ENCODE data around the gene CGNL1. TPM values are rescaled to one million over a fixed set of nuclear protein-coding genes. Genes with fewer than 3 reads are reported as not detected.

The CGNL1 gene
- total RNA-seq, 4 donors from 2014 or later, result 40.7 to 74.4 (median 56.0) TPM

GRCh38 chr15:57595011-57595866, 218.9 kb downstream of the CGNL1 start:
- Histone ChIP-seq H3K4me1 (peaks cover 5 to 22% of the 10 kb centered on the region in 2 donors), H3K36me3 (no peaks in the 10 kb centered on the region), H3K9me3 (no peaks in the 10 kb centered on the region), H3K27me3 (no peaks in the 10 kb centered on the region), H3K27ac (peak overlapping the region in 1 of 3 donors; percentile 56), H3K4me3 (replicated peaks in 1 of 3) (no peak overlapping the region)
- intact Hi-C loops (cut with DNase I), result no loop called here
- WGBS, 2 donors, result 83 to 85% methylated on average over 9 of the region's 9 CpGs
- no peak for TF ChIP-seq POLR2A (IDR thresholded peaks at IDR 0.05)
- DNase-seq, result no peak

- H3K36me3 ChIP-seq, result no peaks in the 10 kb centered on the region
- no peaks in the 10 kb centered on the region for H3K27me3 ChIP-seq
- intact Hi-C loops (cut with DNase I), result no loop called here
- no peak overlapping the region for H3K4me3 ChIP-seq (replicated peaks in 1 of 3)
- TF ChIP-seq, protein P1, sequence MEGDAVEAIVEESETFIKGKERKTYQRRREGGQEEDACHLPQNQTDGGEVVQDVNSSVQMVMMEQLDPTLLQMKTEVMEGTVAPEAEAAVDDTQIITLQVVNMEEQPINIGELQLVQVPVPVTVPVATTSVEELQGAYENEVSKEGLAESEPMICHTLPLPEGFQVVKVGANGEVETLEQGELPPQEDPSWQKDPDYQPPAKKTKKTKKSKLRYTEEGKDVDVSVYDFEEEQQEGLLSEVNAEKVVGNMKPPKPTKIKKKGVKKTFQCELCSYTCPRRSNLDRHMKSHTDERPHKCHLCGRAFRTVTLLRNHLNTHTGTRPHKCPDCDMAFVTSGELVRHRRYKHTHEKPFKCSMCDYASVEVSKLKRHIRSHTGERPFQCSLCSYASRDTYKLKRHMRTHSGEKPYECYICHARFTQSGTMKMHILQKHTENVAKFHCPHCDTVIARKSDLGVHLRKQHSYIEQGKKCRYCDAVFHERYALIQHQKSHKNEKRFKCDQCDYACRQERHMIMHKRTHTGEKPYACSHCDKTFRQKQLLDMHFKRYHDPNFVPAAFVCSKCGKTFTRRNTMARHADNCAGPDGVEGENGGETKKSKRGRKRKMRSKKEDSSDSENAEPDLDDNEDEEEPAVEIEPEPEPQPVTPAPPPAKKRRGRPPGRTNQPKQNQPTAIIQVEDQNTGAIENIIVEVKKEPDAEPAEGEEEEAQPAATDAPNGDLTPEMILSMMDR (IDR thresholded peaks at IDR 0.05), result no peak
- no peak for TF ChIP-seq POLR2A (IDR thresholded peaks at IDR 0.05)
- no peaks in the 10 kb centered on the region for H3K9me3 ChIP-seq
- H3K4me1 ChIP-seq, result peaks cover 2 to 13% of the 10 kb centered on the region in 2 donors
- no peak for DNase-seq
- peak overlapping the region in 1 of 3 donors; percentile 56 for H3K27ac ChIP-seq
- 85 to 92% methylated on average over 8 of the region's 8 CpGs for WGBS, 2 donors
Measured at GRCh38 chr15:57596301-57596855, 220.1 kb downstream of the CGNL1 start.

DNA sequence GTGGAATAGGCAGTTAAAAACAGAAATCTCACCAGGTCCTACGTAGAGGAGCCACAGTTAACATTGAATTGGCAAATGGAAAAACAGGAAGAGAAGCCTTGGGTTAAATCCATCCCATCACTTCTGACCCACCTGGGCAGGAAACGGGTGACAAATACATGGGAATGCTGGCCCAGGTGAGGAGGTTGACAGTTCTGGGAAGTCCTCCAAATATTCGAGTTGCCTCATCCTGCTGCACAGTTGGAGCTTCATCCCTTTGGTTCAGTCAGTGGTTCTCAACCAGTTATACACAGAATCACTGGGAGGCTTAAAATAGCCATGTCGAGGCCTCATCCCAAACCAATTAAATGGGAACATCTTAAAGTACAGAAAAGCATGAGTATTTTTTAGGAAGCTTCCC, 220.7 kb downstream of the CGNL1 start:
- Histone ChIP-seq H3K4me3 (replicated peaks in 1 of 3) (no peak overlapping the region), H3K27me3 (no peaks in the 10 kb centered on the region), H3K4me1 (peaks cover 0 to 10% of the 10 kb centered on the region in 2 donors), H3K9me3 (no peaks in the 10 kb centered on the region), H3K36me3 (no peaks in the 10 kb centered on the region), H3K27ac (peak overlapping the region in 1 of 3 donors; percentile 56)
- intact Hi-C loops (cut with DNase I), result no loop called here
- WGBS, 2 donors, result 76 to 77% methylated on average over 4 of the region's 4 CpGs
- TF ChIP-seq POLR2A (IDR thresholded peaks at IDR 0.05), result no peak
- TF ChIP-seq, protein P1 (IDR thresholded peaks at IDR 0.05), result no peak
- DNase-seq, result no peak

DNA sequence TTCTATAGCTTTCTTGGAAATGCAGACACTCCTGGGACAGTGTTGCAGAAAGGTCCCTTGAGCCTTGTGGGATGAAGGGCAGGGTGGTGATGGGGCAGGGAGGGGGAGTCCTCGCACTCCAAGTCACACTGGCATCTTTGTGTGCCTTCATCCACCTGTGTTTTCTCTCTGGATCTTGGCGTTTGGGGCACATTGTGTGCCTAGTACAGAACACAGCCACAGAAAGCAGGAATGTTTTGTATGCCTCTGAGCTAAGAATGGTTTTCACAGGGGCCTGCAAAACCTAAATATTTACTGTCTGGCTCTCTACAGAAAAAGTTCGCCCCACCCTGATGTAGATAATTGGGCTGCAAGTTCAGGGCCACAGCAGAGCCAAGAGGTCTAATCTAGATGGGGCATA, 221.1 kb downstream of the CGNL1 start:
- H3K4me1 ChIP-seq, result peaks cover 0 to 10% of the 10 kb centered on the region in 2 donors
- H3K4me3 ChIP-seq (replicated peaks in 1 of 3), result no peak overlapping the region
- no peak for TF ChIP-seq POLR2A (IDR thresholded peaks at IDR 0.05)
- TF ChIP-seq, protein P1 (IDR thresholded peaks at IDR 0.05), result no peak
- H3K9me3 ChIP-seq, result no peaks in the 10 kb centered on the region
- H3K27me3 ChIP-seq, result no peaks in the 10 kb centered on the region
- DNase-seq, result no peak
- no peak overlapping the region for H3K27ac ChIP-seq
- intact Hi-C loops (cut with DNase I), result no loop called here
- H3K36me3 ChIP-seq, result no peaks in the 10 kb centered on the region
- WGBS, 2 donors, result 93 to 96% methylated on average over 3 of the region's 3 CpGs

DNA sequence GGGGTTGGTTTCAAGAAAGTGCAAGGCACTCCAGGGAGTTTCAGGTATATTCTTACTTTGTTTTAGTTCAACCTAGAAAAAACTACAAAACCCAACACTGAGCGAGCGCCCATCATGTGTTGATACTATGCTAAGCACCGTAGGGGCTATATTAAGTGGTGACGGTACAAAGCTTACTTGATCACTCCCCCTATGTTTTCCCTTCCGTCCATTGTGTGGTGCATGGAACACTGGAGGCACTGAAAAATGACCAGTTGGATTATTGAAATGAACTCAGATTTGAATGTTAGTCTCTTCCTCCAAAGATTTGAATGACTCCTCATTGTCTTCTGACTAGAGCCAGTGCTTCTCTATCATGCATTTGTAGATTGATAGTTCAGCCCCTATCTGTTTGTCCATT, 222.0 kb downstream of the CGNL1 start:
- Histone ChIP-seq H3K4me1 (peaks cover 0 to 10% of the 10 kb centered on the region in 2 donors), H3K27ac (no peak overlapping the region), H3K27me3 (no peaks in the 10 kb centered on the region), H3K4me3 (replicated peaks in 1 of 3) (no peak overlapping the region), H3K9me3 (no peaks in the 10 kb centered on the region), H3K36me3 (no peaks in the 10 kb centered on the region)
- DNase-seq, result no peak
- TF ChIP-seq POLR2A (IDR thresholded peaks at IDR 0.05), result no peak
- TF ChIP-seq, protein P1 (IDR thresholded peaks at IDR 0.05), result no peak
- WGBS, 2 donors, result 86 to 91% methylated on average over 5 of the region's 5 CpGs
- intact Hi-C loops (cut with DNase I), result no loop called here
